Measurements from ENCODE around the gene UBE3C.

UBE3C gene

GRCh38 chr7:157295338-157295737, 156.6 kb downstream of the UBE3C start:
- Histone ChIP-seq H3K27ac (ENCODE audit: low read length) (no peak overlapping the region), H3K4me2 (ENCODE audit: low read depth, low read length) (no peak overlapping the region), H3K9ac (ENCODE audit: low read length) (no peak overlapping the region), H3K9me2 (replicated peaks; ENCODE audit: insufficient read depth, low read length) (no peaks in the 10 kb centered on the region), H4K20me1 (ENCODE audit: insufficient read depth, low read length) (no peaks in the 10 kb centered on the region), H3K4me1 (ENCODE audit: low read length) (no peaks in the 10 kb centered on the region), H3K27me3 (replicated peaks; ENCODE audit: insufficient read depth, low read length) (peaks cover 58% of the 10 kb centered on the region), H3K9me3 (replicated peaks; ENCODE audit: insufficient read depth, low read length) (no peaks in the 10 kb centered on the region), H2AFZ (ENCODE audit: low read length) (no peak overlapping the region), H3K36me3 (replicated peaks; ENCODE audit: insufficient read depth, low read length) (no peaks in the 10 kb centered on the region), H3K79me2 (ENCODE audit: low read length) (no peaks in the 10 kb centered on the region), H3K4me3 (ENCODE audit: low read length) (no peak overlapping the region), H3F3A (ENCODE audit: insufficient read depth, low read length) (no peaks in the 10 kb centered on the region)
- no peak for TF ChIP-seq EZH2phosphoT487 (IDR thresholded peaks at IDR 0.05; ENCODE audit: low read length)
- TF ChIP-seq CTCF (IDR thresholded peaks at IDR 0.05; ENCODE audit: low read length): no peak
- TF ChIP-seq EZH2 (optimal IDR thresholded peaks at IDR 0.05; ENCODE audit: low read depth, low read length): no peak
- no peak for DNase-seq

- H3K9ac ChIP-seq (ENCODE audit: low read length): no peak overlapping the region
- no peaks in the 10 kb centered on the region for H3K79me2 ChIP-seq (ENCODE audit: low read length)
- H3K4me2 ChIP-seq (ENCODE audit: low read depth, low read length): no peak overlapping the region
- H3K27me3 ChIP-seq (replicated peaks; ENCODE audit: insufficient read depth, low read length): peaks cover 42% of the 10 kb centered on the region
- no peaks in the 10 kb centered on the region for H4K20me1 ChIP-seq (ENCODE audit: insufficient read depth, low read length)
- H2AFZ ChIP-seq (ENCODE audit: low read length): no peak overlapping the region
- no peaks in the 10 kb centered on the region for H3K9me3 ChIP-seq (replicated peaks; ENCODE audit: insufficient read depth, low read length)
- peaks cover 2% of the 10 kb centered on the region; the same call in 1 of the 2 replicates for H3F3A ChIP-seq (ENCODE audit: insufficient read depth, low read length)
- no peak for DNase-seq
- TF ChIP-seq EZH2 (optimal IDR thresholded peaks at IDR 0.05; ENCODE audit: low read depth, low read length): no peak
- no peak for TF ChIP-seq CTCF (IDR thresholded peaks at IDR 0.05; ENCODE audit: low read length)
- TF ChIP-seq EZH2phosphoT487 (IDR thresholded peaks at IDR 0.05; ENCODE audit: low read length): no peak
- no peak overlapping the region for H3K27ac ChIP-seq (ENCODE audit: low read length)
- H3K4me1 ChIP-seq (ENCODE audit: low read length): peaks cover 4% of the 10 kb centered on the region; the same call in 1 of the 2 replicates
- H3K36me3 ChIP-seq (replicated peaks; ENCODE audit: insufficient read depth, low read length): no peaks in the 10 kb centered on the region
- H3K9me2 ChIP-seq (replicated peaks; ENCODE audit: insufficient read depth, low read length): no peaks in the 10 kb centered on the region
- no peak overlapping the region for H3K4me3 ChIP-seq (ENCODE audit: low read length)
Measured at GRCh38 chr7:157297185-157297584, 158.5 kb downstream of the UBE3C start.

GRCh38 chr7:157299317-157299612, 160.5 kb downstream of the UBE3C start:
- Histone ChIP-seq H3K9me2 (replicated peaks; ENCODE audit: insufficient read depth, low read length) (no peaks in the 10 kb centered on the region), H3K9me3 (replicated peaks; ENCODE audit: insufficient read depth, low read length) (no peaks in the 10 kb centered on the region), H3K4me3 (ENCODE audit: low read length) (no peak overlapping the region), H3K27ac (ENCODE audit: low read length) (no peak overlapping the region), H3K27me3 (replicated peaks; ENCODE audit: insufficient read depth, low read length) (peaks cover 26% of the 10 kb centered on the region), H3K9ac (ENCODE audit: low read length) (no peak overlapping the region), H3K4me2 (ENCODE audit: low read depth, low read length) (no peak overlapping the region), H3F3A (ENCODE audit: insufficient read depth, low read length) (peaks cover 3% of the 10 kb centered on the region; the same call in 1 of the 2 replicates), H3K4me1 (ENCODE audit: low read length) (peaks cover 8% of the 10 kb centered on the region), H4K20me1 (ENCODE audit: insufficient read depth, low read length) (no peaks in the 10 kb centered on the region), H3K79me2 (ENCODE audit: low read length) (no peaks in the 10 kb centered on the region), H3K36me3 (replicated peaks; ENCODE audit: insufficient read depth, low read length) (no peaks in the 10 kb centered on the region), H2AFZ (ENCODE audit: low read length) (no peak overlapping the region)
- no peak for DNase-seq
- no peak for TF ChIP-seq EZH2phosphoT487 (IDR thresholded peaks at IDR 0.05; ENCODE audit: low read length)
- TF ChIP-seq EZH2 (optimal IDR thresholded peaks at IDR 0.05; ENCODE audit: low read depth, low read length): no peak
- no peak for TF ChIP-seq CTCF (IDR thresholded peaks at IDR 0.05; ENCODE audit: low read length)

Data from MM.1S (cell line).